Measurements from ENCODE around the gene MREG. TPM values are rescaled to one million over a fixed set of nuclear protein-coding genes. Genes with fewer than 3 reads are reported as not detected.

The MREG gene
- total and polyA plus RNA-seq, 4 donors = 0.87 to 3.1 (median 2.7) TPM

DNA sequence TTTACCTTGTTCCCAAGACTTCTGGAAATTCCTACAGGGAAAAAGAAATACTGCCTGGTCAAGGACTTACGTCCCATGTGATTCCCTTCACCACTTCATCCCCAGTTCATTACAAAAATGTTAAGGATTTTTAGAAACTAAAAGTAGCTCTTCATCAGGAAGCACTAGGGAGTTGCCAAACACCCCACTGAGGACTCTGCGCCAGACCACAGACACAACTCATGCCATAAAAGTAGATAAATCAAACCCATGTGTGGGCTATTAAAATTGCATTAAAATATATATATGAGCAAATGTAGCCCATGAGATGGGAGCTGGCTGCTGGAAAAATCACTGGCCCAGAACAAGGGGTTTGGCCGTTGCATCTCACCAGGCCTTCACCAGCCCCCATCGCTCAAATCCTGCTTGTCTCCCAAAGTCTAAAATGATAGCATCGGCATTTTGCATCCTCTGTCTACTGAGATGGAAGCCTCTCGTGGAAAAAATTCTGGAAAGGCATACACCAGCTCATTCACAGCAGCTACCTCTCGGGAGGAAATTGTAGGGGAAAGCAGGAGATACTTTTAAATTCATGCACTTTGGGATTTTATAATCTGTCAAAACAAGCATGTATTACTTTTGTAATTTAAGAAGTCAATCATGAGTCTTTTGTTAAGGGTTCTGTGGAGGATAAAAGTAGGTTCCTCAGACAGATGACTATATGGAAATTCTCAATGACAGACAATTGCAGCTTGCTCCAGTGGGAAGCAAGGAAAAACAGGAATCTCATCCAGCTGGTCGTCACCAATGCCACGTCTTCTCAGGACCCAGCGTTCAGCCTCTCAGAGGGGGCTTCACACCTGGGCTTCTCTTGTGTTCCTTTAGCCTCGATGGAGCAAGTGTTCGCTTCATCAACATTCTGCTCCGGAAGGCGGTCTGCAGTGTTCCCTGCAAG lies 113.9 kb downstream of the MREG start:
- DNase-seq (ENCODE audit: low spot score) = no peak
- Histone ChIP-seq H3K4me3 (ENCODE audit: low read depth in 1 of 3, low read length in 3 of 3) (no peak overlapping the region), H3K27ac (ENCODE audit: low read depth in 1 of 2, low read length in 2 of 2) (peak overlapping the region; percentile 25 to 79), H3K9ac (ENCODE audit: low read depth in 1 of 2, low read length in 2 of 2) (no peak overlapping the region), H3K9me3 (ENCODE audit: control insufficient read depth in 4 of 4, low read length in 3 of 4) (no peaks in the 10 kb centered on the region), H3K4me1 (ENCODE audit: control insufficient read depth in 4 of 4, insufficient read depth in 4 of 4, low read length in 3 of 4) (peaks cover 8 to 30% (median 20%) of the 10 kb centered on the region in 4 donors), H3K27me3 (ENCODE audit: control insufficient read depth in 4 of 4, insufficient read depth in 4 of 4, low read length in 3 of 4) (no peaks in the 10 kb centered on the region), H3K36me3 (ENCODE audit: control insufficient read depth in 4 of 4, insufficient read depth in 3 of 4, low read depth in 1 of 4, low read length in 3 of 4) (no peaks in the 10 kb centered on the region)
- 91% methylated on average over 14 of the region's 14 CpGs for WGBS
- no peak for TF ChIP-seq YY1 (IDR thresholded peaks at IDR 0.05)
- no peak for TF ChIP-seq FOXA1 (IDR thresholded peaks at IDR 0.05)
- TF ChIP-seq JUND (IDR thresholded peaks at IDR 0.05) = no peak
- TF ChIP-seq ZBTB33 (IDR thresholded peaks at IDR 0.05) = no peak
- TF ChIP-seq SP1 (IDR thresholded peaks at IDR 0.05) = no peak
- no peak for TF ChIP-seq NR2F2 (IDR thresholded peaks at IDR 0.05)
- TF ChIP-seq, protein P1, sequence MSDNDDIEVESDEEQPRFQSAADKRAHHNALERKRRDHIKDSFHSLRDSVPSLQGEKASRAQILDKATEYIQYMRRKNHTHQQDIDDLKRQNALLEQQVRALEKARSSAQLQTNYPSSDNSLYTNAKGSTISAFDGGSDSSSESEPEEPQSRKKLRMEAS (IDR thresholded peaks at IDR 0.05) = no peak
- TF ChIP-seq GABPA (IDR thresholded peaks at IDR 0.05 in 1 of 2, conservative IDR thresholded peaks at IDR 0.05 in 1 of 2) = no peak
- no peak for TF ChIP-seq HNF4G (IDR thresholded peaks at IDR 0.05)
- no peak for TF ChIP-seq RAD21 (IDR thresholded peaks at IDR 0.05)
- no peak for TF ChIP-seq FOXA2 (IDR thresholded peaks at IDR 0.05)
- TF ChIP-seq HNF4A (conservative IDR thresholded peaks at IDR 0.05) = no peak
- no peak for TF ChIP-seq EGR1 (IDR thresholded peaks at IDR 0.05; ENCODE audit: low read depth in 2 of 2)
- no peak for TF ChIP-seq RXRA (IDR thresholded peaks at IDR 0.05)
- no peak for TF ChIP-seq REST (IDR thresholded peaks at IDR 0.05)
- TF ChIP-seq TAF1 (conservative IDR thresholded peaks at IDR 0.05) = no peak
- no peak for TF ChIP-seq ATF3 (IDR thresholded peaks at IDR 0.05)
- TF ChIP-seq, protein P2, sequence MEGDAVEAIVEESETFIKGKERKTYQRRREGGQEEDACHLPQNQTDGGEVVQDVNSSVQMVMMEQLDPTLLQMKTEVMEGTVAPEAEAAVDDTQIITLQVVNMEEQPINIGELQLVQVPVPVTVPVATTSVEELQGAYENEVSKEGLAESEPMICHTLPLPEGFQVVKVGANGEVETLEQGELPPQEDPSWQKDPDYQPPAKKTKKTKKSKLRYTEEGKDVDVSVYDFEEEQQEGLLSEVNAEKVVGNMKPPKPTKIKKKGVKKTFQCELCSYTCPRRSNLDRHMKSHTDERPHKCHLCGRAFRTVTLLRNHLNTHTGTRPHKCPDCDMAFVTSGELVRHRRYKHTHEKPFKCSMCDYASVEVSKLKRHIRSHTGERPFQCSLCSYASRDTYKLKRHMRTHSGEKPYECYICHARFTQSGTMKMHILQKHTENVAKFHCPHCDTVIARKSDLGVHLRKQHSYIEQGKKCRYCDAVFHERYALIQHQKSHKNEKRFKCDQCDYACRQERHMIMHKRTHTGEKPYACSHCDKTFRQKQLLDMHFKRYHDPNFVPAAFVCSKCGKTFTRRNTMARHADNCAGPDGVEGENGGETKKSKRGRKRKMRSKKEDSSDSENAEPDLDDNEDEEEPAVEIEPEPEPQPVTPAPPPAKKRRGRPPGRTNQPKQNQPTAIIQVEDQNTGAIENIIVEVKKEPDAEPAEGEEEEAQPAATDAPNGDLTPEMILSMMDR (IDR thresholded peaks at IDR 0.05; ENCODE audit: low read depth, low read length, missing input control) = no peak

All from liver (tissue), 9 donors.